KMS-11 (cell line): ENCODE results near the gene SAC3D1.

Experiments used
- H2AFZ ChIP-seq: fragments of 200-600 bp; sonication (generic); 2 replicates; pipeline ENCODE4 v1.6.1; 2016; ENCODE audit warnings: antibody characterized with exemption, mixed run types, low read depth
- H3K27ac ChIP-seq: fragments of 200-600 bp; sonication (generic); 2 replicates; pipeline ENCODE4 v1.6.1; 2016; ENCODE audit warnings: mild to moderate bottlenecking, mixed run types
- H3K27me3 ChIP-seq: fragments of 200-600 bp; sonication (generic); 2 replicates; pipeline ENCODE4 v1.6.1; 2017; ENCODE audit warnings: mild to moderate bottlenecking, low read depth, mixed run types, moderate library complexity; ENCODE audit not compliant: insufficient read depth
- H3K36me3 ChIP-seq: fragments of 200-600 bp; sonication (generic); 2 replicates; pipeline ENCODE4 v1.6.1; 2017; ENCODE audit warnings: mild to moderate bottlenecking, mixed run types; ENCODE audit not compliant: insufficient read depth
- H3K4me1 ChIP-seq: fragments of 200-600 bp; sonication (generic); 2 replicates; pipeline ENCODE4 v1.6.1; 2016; ENCODE audit warnings: mild to moderate bottlenecking, low read depth, mixed run types; ENCODE audit not compliant: poor library complexity, severe bottlenecking
- H3K4me2 ChIP-seq: fragments of 200-600 bp; sonication (generic); 2 replicates; pipeline ENCODE4 v1.7.0; 2016; ENCODE audit warnings: mild to moderate bottlenecking, mixed run types
- H3K4me3 ChIP-seq: fragments of 200-600 bp; sonication (generic); IDR thresholded peaks from 2 replicates; pipeline ENCODE4 v1.6.1; 2017; ENCODE audit warnings: low read depth, low read length, mixed read lengths; ENCODE audit not compliant: insufficient read depth
- H3K79me2 ChIP-seq: fragments of 200-600 bp; sonication (generic); 2 replicates; pipeline ENCODE4 v1.6.1; 2016; ENCODE audit warnings: low read depth, mixed run types; ENCODE audit not compliant: insufficient read depth
- H3K9ac ChIP-seq: fragments of 200-600 bp; sonication (generic); 2 replicates; pipeline ENCODE4 v1.6.1; 2016; ENCODE audit warnings: mild to moderate bottlenecking, mixed run types
- H4K20me1 ChIP-seq: fragments of 200-600 bp; sonication (generic); 2 replicates; pipeline ENCODE4 v1.6.1; 2016; ENCODE audit warnings: mild to moderate bottlenecking, mixed run types; ENCODE audit not compliant: insufficient read depth
- TF ChIP-seq, protein P1 (sequence below): fragments of 200-600 bp; sonication (generic); conservative IDR thresholded peaks from 2 replicates; pipeline ENCODE4 v1.6.1; 2017; ENCODE audit warnings: low read depth, mild to moderate bottlenecking, antibody characterized with exemption, low read length, moderate library complexity, mixed read lengths

SAC3D1 gene

GRCh38 chr11:64998141-64998540 is 42.9 kb upstream of the SAC3D1 start:
- H3K9ac ChIP-seq, result no peak overlapping the region
- H3K4me3 ChIP-seq, result no peak overlapping the region
- no peaks in the 10 kb centered on the region for H4K20me1 ChIP-seq
- TF ChIP-seq, protein P1, sequence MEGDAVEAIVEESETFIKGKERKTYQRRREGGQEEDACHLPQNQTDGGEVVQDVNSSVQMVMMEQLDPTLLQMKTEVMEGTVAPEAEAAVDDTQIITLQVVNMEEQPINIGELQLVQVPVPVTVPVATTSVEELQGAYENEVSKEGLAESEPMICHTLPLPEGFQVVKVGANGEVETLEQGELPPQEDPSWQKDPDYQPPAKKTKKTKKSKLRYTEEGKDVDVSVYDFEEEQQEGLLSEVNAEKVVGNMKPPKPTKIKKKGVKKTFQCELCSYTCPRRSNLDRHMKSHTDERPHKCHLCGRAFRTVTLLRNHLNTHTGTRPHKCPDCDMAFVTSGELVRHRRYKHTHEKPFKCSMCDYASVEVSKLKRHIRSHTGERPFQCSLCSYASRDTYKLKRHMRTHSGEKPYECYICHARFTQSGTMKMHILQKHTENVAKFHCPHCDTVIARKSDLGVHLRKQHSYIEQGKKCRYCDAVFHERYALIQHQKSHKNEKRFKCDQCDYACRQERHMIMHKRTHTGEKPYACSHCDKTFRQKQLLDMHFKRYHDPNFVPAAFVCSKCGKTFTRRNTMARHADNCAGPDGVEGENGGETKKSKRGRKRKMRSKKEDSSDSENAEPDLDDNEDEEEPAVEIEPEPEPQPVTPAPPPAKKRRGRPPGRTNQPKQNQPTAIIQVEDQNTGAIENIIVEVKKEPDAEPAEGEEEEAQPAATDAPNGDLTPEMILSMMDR, result no peak
- H2AFZ ChIP-seq, result no peak overlapping the region
- H3K4me2 ChIP-seq, result no peak overlapping the region
- H3K27ac ChIP-seq, result no peak overlapping the region
- H3K36me3 ChIP-seq, result no peaks in the 10 kb centered on the region
- no peaks in the 10 kb centered on the region for H3K79me2 ChIP-seq
- H3K27me3 ChIP-seq, result peaks cover 12% of the 10 kb centered on the region; the same call in 1 of the 2 replicates
- no peaks in the 10 kb centered on the region for H3K4me1 ChIP-seq

DNA sequence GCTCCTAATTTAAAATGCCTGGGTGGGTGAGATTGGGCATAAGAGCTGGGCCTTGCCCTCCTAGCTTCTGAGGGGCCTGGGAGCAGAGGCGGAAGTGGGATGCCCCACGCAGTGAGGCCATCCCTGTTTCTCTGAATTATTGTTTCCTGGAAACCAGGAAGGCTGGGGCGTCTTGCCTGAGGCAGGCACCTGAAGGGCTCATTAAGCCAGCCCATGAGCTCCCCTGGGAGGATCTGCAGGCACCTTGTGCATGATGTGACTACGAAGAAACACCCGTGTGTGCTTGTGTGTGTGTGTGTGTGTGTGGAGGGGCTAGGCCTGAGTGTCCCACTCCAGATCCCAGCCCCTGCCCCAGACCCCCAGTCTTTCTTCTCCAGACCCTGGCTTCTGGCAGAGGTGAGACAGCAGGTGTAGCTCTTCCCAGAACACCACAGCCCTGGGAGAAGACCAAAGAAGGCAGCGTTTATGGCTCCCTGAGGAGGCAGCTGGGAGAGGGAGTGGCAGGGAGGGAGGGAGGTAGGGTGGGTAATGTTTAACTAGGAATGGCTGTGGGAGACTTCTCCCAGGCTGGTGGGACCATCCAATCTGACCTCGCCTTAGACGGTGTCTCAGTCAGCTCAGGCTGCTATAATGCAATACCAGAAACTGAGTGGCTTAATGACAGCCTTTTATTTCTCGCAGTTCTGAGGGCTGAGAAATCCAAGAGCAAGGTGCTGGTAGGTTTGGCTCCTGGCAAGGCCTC is 42.1 kb upstream of the SAC3D1 start:
- H3K27me3 ChIP-seq, result peaks cover 12% of the 10 kb centered on the region; the same call in 1 of the 2 replicates
- TF ChIP-seq, protein P1, result no peak
- H3K27ac ChIP-seq, result no peak overlapping the region
- no peaks in the 10 kb centered on the region for H4K20me1 ChIP-seq
- no peak overlapping the region for H2AFZ ChIP-seq
- no peak overlapping the region for H3K4me3 ChIP-seq
- no peaks in the 10 kb centered on the region for H3K4me1 ChIP-seq
- H3K79me2 ChIP-seq, result no peaks in the 10 kb centered on the region
- H3K4me2 ChIP-seq, result no peak overlapping the region
- no peak overlapping the region for H3K9ac ChIP-seq
- H3K36me3 ChIP-seq, result no peaks in the 10 kb centered on the region

- Histone ChIP-seq H3K27ac (no peak overlapping the region), H3K9ac (no peak overlapping the region), H3K79me2 (no peaks in the 10 kb centered on the region), H3K4me3 (no peak overlapping the region), H3K27me3 (peaks cover 11% of the 10 kb centered on the region; the same call in 1 of the 2 replicates), H3K4me1 (no peaks in the 10 kb centered on the region), H4K20me1 (no peaks in the 10 kb centered on the region), H3K4me2 (no peak overlapping the region), H2AFZ (no peak overlapping the region), H3K36me3 (no peaks in the 10 kb centered on the region)
- TF ChIP-seq, protein P1, result no peak
These were observed 41.5 kb upstream of the SAC3D1 start for GRCh38 chr11:64999478-64999877.

- no peaks in the 10 kb centered on the region for H4K20me1 ChIP-seq
- H3K27me3 ChIP-seq, result peaks cover 3% of the 10 kb centered on the region; the same call in 1 of the 2 replicates
- H3K79me2 ChIP-seq, result no peaks in the 10 kb centered on the region
- no peaks in the 10 kb centered on the region for H3K36me3 ChIP-seq
- H3K27ac ChIP-seq, result no peak overlapping the region
- H3K4me3 ChIP-seq, result no peak overlapping the region
- no peak overlapping the region for H3K4me2 ChIP-seq
- TF ChIP-seq, protein P1, result no peak
- H3K9ac ChIP-seq, result no peak overlapping the region
- H3K4me1 ChIP-seq, result no peaks in the 10 kb centered on the region
- H2AFZ ChIP-seq, result no peak overlapping the region
These were observed 38.3 kb upstream of the SAC3D1 start for GRCh38 chr11:65002706-65003105.
